Upper lobe of left lung (tissue), 4 donors: ENCODE measurements around the gene CERK.

Experiments
- EP300 ChIP-seq, 4 donors: sonication (generic); formaldehyde crosslinking; IDR thresholded peaks; one replicate each; pipeline ENCODE4 v1.5.1; 2017; ENCODE audit warnings: antibody characterized with exemption in 4 of 4, control low read depth in 2 of 4
- TF ChIP-seq, protein P1 (sequence below), 6 experiments: fragments of 450-650 bp in 4 of 6; fragments of 200-600 bp in 2 of 6; sonication (generic) in 2 of 6; IDR thresholded peaks; one replicate each; pipeline ENCODE4 v1.5.1; 2016 to 2019; ENCODE audit warnings: antibody characterized with exemption in 6 of 6

GRCh38 chr22:46673205-46673604 lies 64.8 kb downstream of the CERK start:
- TF ChIP-seq EP300 (IDR thresholded peaks at IDR 0.05): no peak
- TF ChIP-seq, protein P1, sequence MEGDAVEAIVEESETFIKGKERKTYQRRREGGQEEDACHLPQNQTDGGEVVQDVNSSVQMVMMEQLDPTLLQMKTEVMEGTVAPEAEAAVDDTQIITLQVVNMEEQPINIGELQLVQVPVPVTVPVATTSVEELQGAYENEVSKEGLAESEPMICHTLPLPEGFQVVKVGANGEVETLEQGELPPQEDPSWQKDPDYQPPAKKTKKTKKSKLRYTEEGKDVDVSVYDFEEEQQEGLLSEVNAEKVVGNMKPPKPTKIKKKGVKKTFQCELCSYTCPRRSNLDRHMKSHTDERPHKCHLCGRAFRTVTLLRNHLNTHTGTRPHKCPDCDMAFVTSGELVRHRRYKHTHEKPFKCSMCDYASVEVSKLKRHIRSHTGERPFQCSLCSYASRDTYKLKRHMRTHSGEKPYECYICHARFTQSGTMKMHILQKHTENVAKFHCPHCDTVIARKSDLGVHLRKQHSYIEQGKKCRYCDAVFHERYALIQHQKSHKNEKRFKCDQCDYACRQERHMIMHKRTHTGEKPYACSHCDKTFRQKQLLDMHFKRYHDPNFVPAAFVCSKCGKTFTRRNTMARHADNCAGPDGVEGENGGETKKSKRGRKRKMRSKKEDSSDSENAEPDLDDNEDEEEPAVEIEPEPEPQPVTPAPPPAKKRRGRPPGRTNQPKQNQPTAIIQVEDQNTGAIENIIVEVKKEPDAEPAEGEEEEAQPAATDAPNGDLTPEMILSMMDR (IDR thresholded peaks at IDR 0.05): no peak
